Psoas muscle (tissue), 8 donors: ENCODE results near the gene OR52L1. TPM values are rescaled to one million over a fixed set of nuclear protein-coding genes. Genes with fewer than 3 reads are reported as not detected.
"Not testable (repeated sequence)": the region's sequence is repeated elsewhere in the genome, so short reads cannot be mapped to it uniquely, and the experiment has no call there.

Experiments used
- ATAC-seq, 4 donors: fragments of 200-7000 bp; cut with Tn5 transposase; one replicate each; pipeline ENCODE4 v1.9.1; 2020; ENCODE audit warnings: moderate library complexity in 3 of 4, mild to moderate bottlenecking in 2 of 4
- DNase-seq, 2 donors: peaks; one replicate each; pipeline ENCODE4 v3.0.0-alpha.2; 2020
- H3K27ac ChIP-seq: fragments of 200-600 bp; one replicate; pipeline ENCODE4 v1.8.0; 2022
- H3K27me3 ChIP-seq, 3 donors: fragments of 200-600 bp in 1 of 3; one replicate each; pipeline versions ENCODE4 v1.6.1 to v1.8.0; 2013 to 2022; ENCODE audit warnings: low read length in 2 of 3, mild to moderate bottlenecking in 2 of 3, moderate library complexity in 1 of 3; ENCODE audit not compliant: insufficient read depth in 3 of 3
- H3K36me3 ChIP-seq, 2 donors: fragments of 200-600 bp in 1 of 2; one replicate each; pipeline versions ENCODE4 v1.6.1 to v1.8.0; 2013 to 2022; ENCODE audit warnings: low read depth in 1 of 2, mild to moderate bottlenecking in 1 of 2, moderate library complexity in 1 of 2; ENCODE audit not compliant: insufficient read depth in 1 of 2
- H3K4me1 ChIP-seq: fragments of 200-600 bp; one replicate; pipeline ENCODE4 v1.8.0; 2022
- H3K4me3 ChIP-seq: fragments of 200-600 bp; one replicate; pipeline ENCODE4 v1.8.0; 2022; ENCODE audit warnings: mild to moderate bottlenecking
- H3K9me3 ChIP-seq: fragments of 200-600 bp; one replicate; pipeline ENCODE4 v1.8.0; 2022
- WGBS, 3 donors: extraction: QIAGEN DNeasy Blood & Tissue Kit; methylation state at CpG; one replicate each; pipeline versions ENCODE4 v1.1.6 to v1.1.7; 2013; 5-methylcytosine and 5-hydroxymethylcytosine counted together
- intact Hi-C, 2 donors: fragments of 100-400 bp; cut with DNase I; formaldehyde crosslinking; loops; one replicate each; pipeline versions ENCODE4 v1.11.0 to v1.14.2; 2022
- polyA plus RNA-seq, 3 donors: library from polyadenylated mRNA; stranded (reverse); fragments of 200-250 nt; gene quantifications; one replicate each; pipeline ENCODE4 v1.2.3, GENCODE V29; 2013
- total RNA-seq, 4 donors: library from RNA; stranded (reverse); fragmentation: NEBNext Ultra II Directional in 2 of 4; extraction: Animal tissue kit (Norgen Biotek cat#: 25700) in 2 of 4; gene quantifications; one replicate each; pipeline versions ENCODE4 v1.2.1 to v1.2.4, GENCODE V29; 2021 to 2023
- TF ChIP-seq, protein P1 (sequence below): fragments of 200-600 bp; IDR thresholded peaks from one replicate; pipeline ENCODE4 v1.8.0; 2022; ENCODE audit warnings: antibody characterized with exemption
- donor health status: healthy with polysubstance abuse.
- donor health status: DM: no; HTN: no; CAD: no; lungs with moderate emphysema.
- donor health status: Bipolar disorder and iron deficiency.
- donor health status: healthy.
- donor health status: DM: yes; HTN: yes; CAD: no.
- donor health status: DM: no; HTN: no; CAD: no.
- donor health status: DM: no; HTN: no; CAD: no.
- donor health status: DM: yes; HTN: yes; CAD: no.

Gene OR52L1
- total and polyA plus RNA-seq, 7 donors, result not detected

DNA sequence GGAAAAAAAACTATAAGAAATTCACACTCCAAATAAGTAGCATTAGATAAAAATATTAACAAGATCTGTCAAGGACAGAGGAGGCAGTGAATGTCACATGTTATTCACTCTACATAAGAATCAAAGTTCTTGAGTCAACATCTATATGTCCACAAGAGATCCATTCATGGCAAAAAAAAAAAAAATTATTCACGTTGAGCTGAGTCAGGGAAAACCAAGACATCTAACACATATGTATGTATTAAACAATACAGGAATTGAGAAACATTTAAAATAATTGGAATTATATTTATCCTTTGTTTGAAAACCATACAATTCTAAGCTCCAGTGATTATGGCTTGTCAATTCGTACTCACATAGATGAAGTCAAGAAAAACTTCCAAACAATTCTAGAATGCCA, 19.8 kb downstream of the OR52L1 start:
- intact Hi-C loops, result no loop called here
- TF ChIP-seq, protein P1, sequence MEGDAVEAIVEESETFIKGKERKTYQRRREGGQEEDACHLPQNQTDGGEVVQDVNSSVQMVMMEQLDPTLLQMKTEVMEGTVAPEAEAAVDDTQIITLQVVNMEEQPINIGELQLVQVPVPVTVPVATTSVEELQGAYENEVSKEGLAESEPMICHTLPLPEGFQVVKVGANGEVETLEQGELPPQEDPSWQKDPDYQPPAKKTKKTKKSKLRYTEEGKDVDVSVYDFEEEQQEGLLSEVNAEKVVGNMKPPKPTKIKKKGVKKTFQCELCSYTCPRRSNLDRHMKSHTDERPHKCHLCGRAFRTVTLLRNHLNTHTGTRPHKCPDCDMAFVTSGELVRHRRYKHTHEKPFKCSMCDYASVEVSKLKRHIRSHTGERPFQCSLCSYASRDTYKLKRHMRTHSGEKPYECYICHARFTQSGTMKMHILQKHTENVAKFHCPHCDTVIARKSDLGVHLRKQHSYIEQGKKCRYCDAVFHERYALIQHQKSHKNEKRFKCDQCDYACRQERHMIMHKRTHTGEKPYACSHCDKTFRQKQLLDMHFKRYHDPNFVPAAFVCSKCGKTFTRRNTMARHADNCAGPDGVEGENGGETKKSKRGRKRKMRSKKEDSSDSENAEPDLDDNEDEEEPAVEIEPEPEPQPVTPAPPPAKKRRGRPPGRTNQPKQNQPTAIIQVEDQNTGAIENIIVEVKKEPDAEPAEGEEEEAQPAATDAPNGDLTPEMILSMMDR, result no peak
- no peak overlapping the region for H3K4me3 ChIP-seq
- H3K9me3 ChIP-seq, result peaks cover 8% of the 10 kb centered on the region
- ATAC-seq (no peak), DNase-seq (no peak)
- WGBS, 3 donors, result 61 to 69% (median 66%) methylated on average over 2 of the region's 2 CpGs
- no peaks in the 10 kb centered on the region for H3K27me3 ChIP-seq
- no peaks in the 10 kb centered on the region for H3K4me1 ChIP-seq
- no peaks in the 10 kb centered on the region for H3K36me3 ChIP-seq
- no peak overlapping the region for H3K27ac ChIP-seq

DNA sequence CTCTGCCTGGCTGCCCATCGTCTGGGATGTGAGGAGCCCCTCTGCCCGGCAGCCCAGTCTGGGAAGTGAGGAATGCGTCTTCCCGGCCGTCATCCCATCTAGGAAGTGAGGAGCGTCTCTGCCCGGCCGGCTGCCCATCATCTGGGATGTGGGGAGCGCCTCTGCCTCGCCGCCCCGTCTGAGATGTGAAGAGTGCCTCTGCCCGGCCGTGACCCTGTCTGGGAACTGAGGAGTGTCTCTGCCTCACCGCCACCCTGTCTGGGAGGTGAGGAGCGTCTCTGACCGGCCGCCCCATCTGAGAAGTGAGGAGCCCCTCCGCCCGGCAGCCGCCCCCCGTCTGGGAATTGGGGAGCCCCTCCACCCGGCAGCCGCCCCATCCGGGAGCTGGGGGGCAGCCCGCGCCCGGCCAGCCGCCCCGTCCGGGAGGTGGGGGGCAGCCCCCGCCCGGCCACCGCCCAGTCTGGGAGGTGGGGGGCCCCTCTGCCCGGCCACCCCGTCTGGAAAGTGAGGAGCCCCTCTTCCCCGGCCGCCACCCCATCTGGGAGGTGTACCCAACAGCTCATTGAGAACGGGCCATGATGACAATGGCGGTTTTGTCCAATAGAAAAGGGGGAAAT, 26.0 kb downstream of the OR52L1 start:
- intact Hi-C loops, H3K27me3 ChIP-seq, H3K4me1 ChIP-seq, H3K36me3 ChIP-seq, H3K27ac ChIP-seq, ATAC-seq, H3K4me3 ChIP-seq: not testable (repeated sequence)
- peak in 1 of 2 donors; percentile 50 for DNase-seq
- WGBS, 3 donors, result 93 to 95% (median 94%) methylated on average over 20 to 40 of the region's 40 CpGs
- H3K9me3 ChIP-seq, result peaks cover 18% of the 10 kb centered on the region

DNA sequence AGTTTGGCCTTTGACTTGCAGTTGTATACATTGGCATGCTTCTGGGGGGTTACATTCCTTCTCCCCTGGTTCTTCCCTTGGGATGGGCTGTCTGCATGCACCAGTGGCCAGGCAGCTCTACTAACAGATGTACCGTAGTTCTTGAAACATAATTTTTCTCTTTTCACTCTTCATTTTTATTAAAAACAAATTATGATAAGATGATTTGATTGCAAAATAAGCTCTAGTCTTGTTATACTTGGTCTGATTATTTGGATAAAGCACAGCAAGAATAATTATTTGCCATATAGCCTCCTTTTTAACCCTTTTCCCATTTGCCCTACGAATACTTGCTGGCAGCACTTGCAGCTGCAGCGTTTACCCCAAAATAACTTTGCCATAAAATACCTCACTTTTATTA, 31.2 kb downstream of the OR52L1 start:
- DNase-seq, result no peak
- H3K36me3 ChIP-seq, result no peaks in the 10 kb centered on the region
- H3K4me3 ChIP-seq, result no peak overlapping the region
- H3K4me1 ChIP-seq, result no peaks in the 10 kb centered on the region
- TF ChIP-seq, protein P1, result no peak
- intact Hi-C loops, result no loop called here
- ATAC-seq, result no peak
- H3K27me3 ChIP-seq, result no peaks in the 10 kb centered on the region
- H3K9me3 ChIP-seq, result peaks cover 10% of the 10 kb centered on the region
- WGBS, 3 donors, result 82 to 88% (median 87%) methylated on average over 3 of the region's 3 CpGs
- H3K27ac ChIP-seq, result no peak overlapping the region

DNA sequence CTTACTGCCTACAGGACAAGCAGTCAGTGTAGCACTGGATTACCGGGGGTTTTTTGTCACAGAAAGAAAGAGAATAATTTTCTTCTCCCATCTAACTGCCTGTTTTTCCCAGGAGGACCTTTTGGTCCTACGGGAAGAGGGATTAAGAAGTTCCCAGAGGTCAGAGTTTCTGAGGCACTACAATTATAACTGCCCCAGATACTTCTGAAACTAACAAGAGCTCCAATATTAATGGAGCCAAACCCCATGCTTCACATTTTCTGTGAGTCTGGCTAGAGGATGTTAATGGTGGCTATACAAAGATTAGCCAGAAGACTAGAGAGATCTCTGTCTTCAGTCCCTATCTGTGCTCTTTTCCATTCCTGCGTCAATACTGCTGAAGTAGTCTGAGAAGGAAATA, 44.8 kb downstream of the OR52L1 start, which contains the start of gene OR56A3:
Gene OR56A3, plus strand, starts transcription at position 301 of the 400 bp plus-strand sequence. CDS start 5,096 bp downstream, outside the sequence.
- H3K36me3 ChIP-seq, result no peaks in the 10 kb centered on the region
- no peak for ATAC-seq
- H3K27me3 ChIP-seq, result no peaks in the 10 kb centered on the region
- TF ChIP-seq, protein P1, result no peak
- DNase-seq, result no peak
- H3K9me3 ChIP-seq, result no peaks in the 10 kb centered on the region
- no peaks in the 10 kb centered on the region for H3K4me1 ChIP-seq
- 65 to 70% (median 69%) methylated on average over 3 of the region's 3 CpGs for WGBS, 3 donors
- H3K4me3 ChIP-seq, result no peak within 1 kb of the TSS
- intact Hi-C loops, result no loop called here
- H3K27ac ChIP-seq, result no peak within 1 kb of the TSS

DNA sequence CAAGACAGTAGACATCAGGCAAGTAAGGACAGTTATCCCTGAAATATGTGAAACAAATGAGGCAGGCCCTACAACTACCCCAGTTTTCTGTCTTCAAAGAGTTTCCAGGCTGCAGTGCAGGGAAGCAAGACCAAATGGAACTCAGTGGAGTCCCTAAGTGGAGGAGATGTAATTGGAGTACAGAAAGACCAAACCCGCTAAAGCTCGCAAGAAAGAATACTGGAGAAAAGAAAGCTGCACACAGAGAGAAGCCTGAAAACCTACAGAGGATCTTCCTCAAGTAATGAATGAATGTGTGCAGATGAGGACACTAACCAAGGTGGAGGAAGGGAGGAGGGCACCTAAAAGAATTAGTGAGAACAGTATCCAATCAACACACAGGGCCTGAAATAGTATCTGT, 46.0 kb downstream of the OR52L1 start:
- Histone ChIP-seq H3K27me3 (no peaks in the 10 kb centered on the region), H3K4me3 (no peak overlapping the region), H3K36me3 (no peaks in the 10 kb centered on the region), H3K27ac (no peak overlapping the region), H3K4me1 (no peaks in the 10 kb centered on the region), H3K9me3 (no peaks in the 10 kb centered on the region)
- TF ChIP-seq, protein P1, result no peak
- intact Hi-C loops, result no loop called here
- 78 to 86% (median 84%) methylated on average over 2 of the region's 2 CpGs for WGBS, 3 donors
- ATAC-seq, result no peak
- no peak for DNase-seq
